Calu3 (cell line): ENCODE data around the gene SLC37A1. TPM values are rescaled to one million over a fixed set of nuclear protein-coding genes. Genes with fewer than 3 reads are reported as not detected.

Experiments used
- BruUV-seq: library from RNA; stranded (reverse); fragments of 400-500 nt; replicated peaks from 2 replicates; lab custom pipeline; 2021; lab: Mats Ljungman, UMichigan
- CTCF ChIA-PET: fragments of 300-600 bp; sonication (Branson Sonifier 250); formaldehyde crosslinking; loops from one replicate; lab custom pipeline; 2022; ENCODE audit warnings: antibody characterized with exemption; lab: Charles Lee
- DNase-seq: peaks from one replicate; pipeline ENCODE4 v3.0.0; 2022
- H3K27ac Mint-ChIP-seq: one replicate; pipeline ENCODE4 v1.8.0; 2022; ENCODE audit warnings: mixed read lengths; ENCODE audit not compliant: unreplicated experiment
- H3K27me3 Mint-ChIP-seq: one replicate; pipeline ENCODE4 v1.8.0; 2022; ENCODE audit warnings: mixed read lengths; ENCODE audit not compliant: unreplicated experiment
- H3K36me3 Mint-ChIP-seq: one replicate; pipeline ENCODE4 v1.8.0; 2022; ENCODE audit warnings: mild to moderate bottlenecking, moderate library complexity, mixed read lengths; ENCODE audit not compliant: insufficient read depth, unreplicated experiment
- H3K4me1 Mint-ChIP-seq: one replicate; pipeline ENCODE4 v1.8.0; 2022; ENCODE audit warnings: mild to moderate bottlenecking, low read depth, mixed read lengths; ENCODE audit not compliant: unreplicated experiment
- H3K4me3 Mint-ChIP-seq: one replicate; pipeline ENCODE4 v1.8.0; 2022; ENCODE audit warnings: mild to moderate bottlenecking, low read depth, moderate library complexity, mixed read lengths; ENCODE audit not compliant: unreplicated experiment
- H3K9me3 Mint-ChIP-seq: one replicate; pipeline ENCODE4 v1.8.0; 2022; ENCODE audit warnings: low read depth, mixed read lengths; ENCODE audit not compliant: unreplicated experiment
- intact Hi-C: fragments of 100-400 bp; cut with micrococcal nuclease; formaldehyde crosslinking; loops from one replicate; pipeline ENCODE4 v1.10.0; 2022; ENCODE audit not compliant: unreplicated experiment
- total RNA-seq: library from RNA; stranded (reverse); gene quantifications from 2 replicates; pipeline ENCODE4 v1.2.3, GENCODE V29; 2022
- TF ChIP-seq, protein P1 (sequence below): fragments of 200-600 bp; IDR thresholded peaks from one replicate; pipeline ENCODE4 v1.8.0; 2022; ENCODE audit warnings: antibody characterized with exemption; ENCODE audit not compliant: unreplicated experiment

The SLC37A1 gene
- total RNA-seq, 1 experiment from 2014 or later: 24.9 TPM

- TF ChIP-seq, protein P1, sequence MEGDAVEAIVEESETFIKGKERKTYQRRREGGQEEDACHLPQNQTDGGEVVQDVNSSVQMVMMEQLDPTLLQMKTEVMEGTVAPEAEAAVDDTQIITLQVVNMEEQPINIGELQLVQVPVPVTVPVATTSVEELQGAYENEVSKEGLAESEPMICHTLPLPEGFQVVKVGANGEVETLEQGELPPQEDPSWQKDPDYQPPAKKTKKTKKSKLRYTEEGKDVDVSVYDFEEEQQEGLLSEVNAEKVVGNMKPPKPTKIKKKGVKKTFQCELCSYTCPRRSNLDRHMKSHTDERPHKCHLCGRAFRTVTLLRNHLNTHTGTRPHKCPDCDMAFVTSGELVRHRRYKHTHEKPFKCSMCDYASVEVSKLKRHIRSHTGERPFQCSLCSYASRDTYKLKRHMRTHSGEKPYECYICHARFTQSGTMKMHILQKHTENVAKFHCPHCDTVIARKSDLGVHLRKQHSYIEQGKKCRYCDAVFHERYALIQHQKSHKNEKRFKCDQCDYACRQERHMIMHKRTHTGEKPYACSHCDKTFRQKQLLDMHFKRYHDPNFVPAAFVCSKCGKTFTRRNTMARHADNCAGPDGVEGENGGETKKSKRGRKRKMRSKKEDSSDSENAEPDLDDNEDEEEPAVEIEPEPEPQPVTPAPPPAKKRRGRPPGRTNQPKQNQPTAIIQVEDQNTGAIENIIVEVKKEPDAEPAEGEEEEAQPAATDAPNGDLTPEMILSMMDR: no peak
- intact Hi-C loops: no loop called here
These were observed 39.0 kb downstream of the SLC37A1 start for GRCh38 chr21:42552407-42553336.

DNA sequence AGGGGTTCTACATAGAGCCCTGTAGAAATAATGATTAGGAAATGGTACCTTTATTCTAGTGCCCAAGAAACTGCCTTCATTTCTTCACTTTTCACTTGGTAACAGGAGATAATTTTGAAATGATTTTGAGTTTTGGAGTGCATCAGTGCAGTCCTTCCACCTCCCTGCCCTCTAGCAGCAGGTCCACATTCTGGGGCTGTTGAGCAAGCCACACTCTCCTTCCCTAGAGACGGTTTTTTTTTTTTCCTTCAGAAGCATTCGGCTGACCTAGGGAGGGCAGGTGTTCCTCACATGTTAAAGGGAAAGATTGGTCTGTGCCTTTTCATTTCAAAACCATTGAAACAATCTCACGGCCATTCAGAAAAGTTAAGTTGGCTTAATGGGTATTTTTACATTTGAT lies 39.8 kb downstream of the SLC37A1 start:
- TF ChIP-seq, protein P1: no peak
- peaks cover 9% of the 10 kb centered on the region for H3K36me3 Mint-ChIP-seq
- no peaks in the 10 kb centered on the region for H3K27me3 Mint-ChIP-seq
- no peak for DNase-seq
- CTCF ChIA-PET: no interaction called here
- intact Hi-C loops: no loop called here
- no peak overlapping the region for H3K4me3 Mint-ChIP-seq
- H3K9me3 Mint-ChIP-seq: no peaks in the 10 kb centered on the region
- no peak overlapping the region for H3K27ac Mint-ChIP-seq
- no TSS peak for BruUV-seq
- H3K4me1 Mint-ChIP-seq: no peaks in the 10 kb centered on the region

More at GRCh38 chr21:42552407-42553336, 39.0 kb downstream of the SLC37A1 start:
- Mint-ChIP-seq H3K9me3 (no peaks in the 10 kb centered on the region), H3K4me3 (no peak overlapping the region), H3K27me3 (no peaks in the 10 kb centered on the region), H3K4me1 (no peaks in the 10 kb centered on the region), H3K27ac (no peak overlapping the region), H3K36me3 (peaks cover 17% of the 10 kb centered on the region)
- CTCF ChIA-PET: no interaction called here
- no peak for DNase-seq
- BruUV-seq: no TSS peak

DNA sequence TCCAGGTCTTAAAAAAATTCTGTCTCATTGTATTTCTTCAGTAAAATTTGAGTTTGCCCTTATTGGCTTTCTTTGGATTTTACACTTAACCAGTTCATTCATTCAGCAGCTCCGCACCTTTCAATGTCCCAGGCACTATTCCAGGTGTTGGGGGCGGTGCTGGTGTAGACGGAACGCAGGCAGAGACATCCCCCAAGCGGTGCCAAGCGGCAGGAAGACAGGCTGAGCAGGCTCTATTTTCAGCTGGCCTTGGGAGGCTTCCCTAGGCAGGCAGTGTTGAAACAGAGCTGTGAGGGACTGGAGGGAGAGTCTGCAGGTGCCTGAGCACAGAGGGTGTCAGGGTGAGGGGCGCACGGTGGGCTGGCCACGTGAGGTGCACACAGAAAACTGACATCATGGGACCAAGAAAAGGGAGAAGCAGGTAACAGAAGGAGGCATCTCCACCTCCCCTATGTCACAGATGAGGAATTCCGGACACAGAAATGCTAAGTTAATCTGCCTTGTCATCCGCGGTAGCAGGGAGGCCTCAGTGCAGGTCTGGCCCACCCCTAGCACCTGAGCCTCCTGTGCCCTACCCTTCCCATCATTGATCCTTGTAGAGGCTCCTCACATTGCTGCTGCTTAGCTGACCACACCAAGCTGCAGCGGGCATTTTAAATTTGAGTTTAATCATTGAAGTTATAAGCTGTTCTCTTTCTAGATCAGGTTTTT lies 40.8 kb downstream of the SLC37A1 start:
- Mint-ChIP-seq H3K27ac (no peak overlapping the region), H3K9me3 (no peaks in the 10 kb centered on the region), H3K27me3 (no peaks in the 10 kb centered on the region), H3K4me3 (no peak overlapping the region), H3K36me3 (peaks cover 15% of the 10 kb centered on the region), H3K4me1 (no peaks in the 10 kb centered on the region)
- TF ChIP-seq, protein P1: no peak
- CTCF ChIA-PET: interaction anchor here (0.6 kb wide), 1 partner anchor 25 kb away, joined by 4 read pairs; no protein-coding TSS in a partner anchor
- no peak for DNase-seq
- no TSS peak for BruUV-seq
- intact Hi-C loops: no loop called here

DNA sequence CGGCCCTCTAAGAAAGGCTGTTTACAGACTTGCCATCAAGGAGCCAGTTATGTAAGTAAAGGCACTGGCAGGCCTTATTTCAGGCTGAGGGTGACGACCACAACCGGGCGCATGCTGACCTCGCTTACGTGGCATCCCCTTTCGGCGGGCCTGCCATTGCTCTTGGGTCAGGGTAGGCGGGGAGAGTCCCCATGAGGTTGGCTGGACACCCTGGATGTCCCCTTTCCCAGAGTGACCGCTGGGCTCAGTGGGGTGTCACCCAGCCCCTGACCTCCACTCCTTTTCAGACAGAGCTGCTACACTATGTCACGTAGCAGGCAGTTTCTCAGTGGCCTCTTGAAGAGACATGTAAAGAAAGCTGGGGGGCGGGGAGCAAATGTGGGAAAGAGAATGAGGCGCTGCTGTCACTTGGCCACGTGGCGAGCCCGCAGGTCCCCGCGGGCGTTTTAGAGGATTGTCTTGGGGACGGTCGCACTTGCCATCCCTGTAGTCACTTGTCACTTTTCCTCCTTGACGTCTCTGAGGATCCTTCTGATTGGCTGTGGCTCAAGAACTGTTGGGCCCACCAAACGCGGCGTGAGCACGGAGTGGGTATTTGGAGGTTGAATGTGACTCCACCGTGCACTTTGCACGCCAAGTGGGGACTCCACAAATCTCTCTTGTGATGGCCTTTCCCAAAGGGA lies 42.2 kb downstream of the SLC37A1 start:
- Mint-ChIP-seq H3K4me3 (no peak overlapping the region), H3K9me3 (no peaks in the 10 kb centered on the region), H3K27ac (no peak overlapping the region), H3K36me3 (peaks cover 28% of the 10 kb centered on the region), H3K27me3 (no peaks in the 10 kb centered on the region), H3K4me1 (no peaks in the 10 kb centered on the region)
- no TSS peak for BruUV-seq
- intact Hi-C loops: no loop called here
- DNase-seq: no peak
- TF ChIP-seq, protein P1: no peak
- CTCF ChIA-PET: no interaction called here
